ENCODE results near the gene TMEM87B. TPM values are rescaled to one million over a fixed set of nuclear protein-coding genes. Genes with fewer than 3 reads are reported as not detected.

TMEM87B gene
- total and polyA plus RNA-seq, 7 donors = 10.2 to 36.7 (median 19.7) TPM

DNA sequence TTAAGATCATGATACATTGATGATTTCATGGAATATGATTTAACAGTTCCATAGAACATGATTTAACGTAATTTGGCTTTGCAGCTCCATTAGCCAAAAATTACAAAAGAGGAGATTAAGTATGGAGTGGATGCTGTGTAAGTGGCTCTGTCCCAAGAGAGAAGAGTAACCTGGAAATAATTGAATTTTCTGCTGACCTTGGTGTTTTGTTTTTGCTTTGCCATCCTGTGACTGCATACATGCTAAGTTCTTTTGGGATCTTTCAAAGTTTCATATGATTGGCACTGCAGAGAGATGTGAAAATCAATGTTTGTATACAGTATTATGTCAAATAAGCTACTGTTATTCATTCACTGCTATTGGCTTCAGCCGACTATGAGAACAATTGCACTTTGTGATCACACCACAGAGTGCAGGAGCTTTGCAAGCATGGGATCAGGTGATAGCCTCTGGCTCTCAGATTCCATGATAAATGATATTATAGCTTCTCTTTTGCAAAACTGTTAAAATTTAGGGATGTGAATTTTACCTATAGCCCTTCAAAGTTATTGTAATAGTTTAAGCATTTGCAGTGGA lies 46.1 kb upstream of the TMEM87B start:
- H3K4me1 ChIP-seq = no peaks in the 10 kb centered on the region
- no peak for DNase-seq
- TF ChIP-seq POLR2A (IDR thresholded peaks at IDR 0.05) = no peak
- no peak for TF ChIP-seq EP300 (IDR thresholded peaks at IDR 0.05)
- no peak for TF ChIP-seq CTCF (IDR thresholded peaks at IDR 0.05)
- TF ChIP-seq POLR2AphosphoS5 (IDR thresholded peaks at IDR 0.05) = no peak
- H3K27ac ChIP-seq = no peak overlapping the region
- 51 to 84% methylated on average over 2 of the region's 2 CpGs for WGBS, 2 donors
- no peaks in the 10 kb centered on the region for H3K27me3 ChIP-seq
- no peak overlapping the region for H3K4me3 ChIP-seq
- H3K9me3 ChIP-seq = no peaks in the 10 kb centered on the region
- peaks cover 0 to 54% (median 13%) of the 10 kb centered on the region in 4 donors for H3K36me3 ChIP-seq
- intact Hi-C loops (cut with DNase I) = no loop called here

GRCh38 chr2:112010751-112011150 lies 44.3 kb upstream of the TMEM87B start:
- H3K4me1 ChIP-seq = no peaks in the 10 kb centered on the region
- H3K36me3 ChIP-seq = peaks cover 0 to 46% (median 13%) of the 10 kb centered on the region in 4 donors
- DNase-seq = no peak
- intact Hi-C loops (cut with DNase I) = no loop called here
- H3K9me3 ChIP-seq = no peaks in the 10 kb centered on the region
- TF ChIP-seq POLR2AphosphoS5 (IDR thresholded peaks at IDR 0.05) (peak in 1 of 4 donors; percentile 7), EP300 (IDR thresholded peaks at IDR 0.05) (no peak), CTCF (IDR thresholded peaks at IDR 0.05) (no peak), POLR2A (IDR thresholded peaks at IDR 0.05) (no peak)
- H3K4me3 ChIP-seq = no peak overlapping the region
- 23 to 76% methylated on average over 10 of the region's 10 CpGs for WGBS, 2 donors
- H3K27me3 ChIP-seq = no peaks in the 10 kb centered on the region
- no peak overlapping the region for H3K27ac ChIP-seq

GRCh38 chr2:112012556-112012955 lies 42.5 kb upstream of the TMEM87B start:
- H3K4me3 ChIP-seq = no peak overlapping the region
- no peaks in the 10 kb centered on the region for H3K27me3 ChIP-seq
- DNase-seq = no peak
- H3K4me1 ChIP-seq = no peaks in the 10 kb centered on the region
- TF ChIP-seq POLR2A (IDR thresholded peaks at IDR 0.05) (no peak), CTCF (IDR thresholded peaks at IDR 0.05) (no peak), POLR2AphosphoS5 (IDR thresholded peaks at IDR 0.05) (no peak)
- intact Hi-C loops (cut with DNase I) = no loop called here
- no peak overlapping the region for H3K27ac ChIP-seq
- WGBS, 2 donors = 76 to 86% methylated on average over 5 of the region's 5 CpGs
- H3K9me3 ChIP-seq = no peaks in the 10 kb centered on the region
- H3K36me3 ChIP-seq = peaks cover 0 to 46% (median 13%) of the 10 kb centered on the region in 4 donors

DNA sequence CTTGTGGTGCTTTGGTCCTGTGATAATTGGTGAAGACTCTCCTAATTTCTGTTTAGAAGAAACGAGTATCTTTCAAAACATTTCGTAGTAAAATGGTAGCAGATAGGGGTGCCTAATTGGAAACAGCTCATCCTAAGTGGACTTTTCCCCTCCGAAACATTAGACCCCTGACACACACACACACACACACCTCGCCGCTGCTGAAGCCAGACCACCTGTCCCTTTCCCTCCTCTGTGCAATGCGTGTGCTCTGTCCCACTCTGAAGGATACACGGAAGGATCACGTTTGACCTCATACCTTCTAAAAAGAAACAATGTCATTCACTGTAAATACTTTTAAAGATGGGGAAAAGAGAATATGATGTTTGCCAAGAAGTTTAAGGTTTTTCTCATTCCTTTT lies 36.2 kb upstream of the TMEM87B start:
- TF ChIP-seq CTCF (IDR thresholded peaks at IDR 0.05) (no peak), EP300 (IDR thresholded peaks at IDR 0.05) (no peak), POLR2AphosphoS5 (IDR thresholded peaks at IDR 0.05) (no peak), POLR2A (IDR thresholded peaks at IDR 0.05) (no peak)
- Histone ChIP-seq H3K4me1 (no peaks in the 10 kb centered on the region), H3K9me3 (no peaks in the 10 kb centered on the region), H3K36me3 (peaks cover 0 to 18% (median 0%) of the 10 kb centered on the region in 4 donors), H3K27me3 (no peaks in the 10 kb centered on the region), H3K27ac (no peak overlapping the region), H3K4me3 (no peak overlapping the region)
- WGBS, 2 donors = 89% methylated on average over 8 of the region's 8 CpGs
- DNase-seq = no peak
- intact Hi-C loops (cut with DNase I) = no loop called here

GRCh38 chr2:112019569-112019982 lies 35.5 kb upstream of the TMEM87B start:
- Histone ChIP-seq H3K4me3 (no peak overlapping the region), H3K4me1 (no peaks in the 10 kb centered on the region), H3K27ac (no peak overlapping the region), H3K36me3 (peaks cover 0 to 18% (median 0%) of the 10 kb centered on the region in 4 donors), H3K9me3 (no peaks in the 10 kb centered on the region), H3K27me3 (no peaks in the 10 kb centered on the region)
- DNase-seq = no peak
- intact Hi-C loops (cut with DNase I) = no loop called here
- TF ChIP-seq CTCF (IDR thresholded peaks at IDR 0.05) (no peak), POLR2A (IDR thresholded peaks at IDR 0.05) (no peak), POLR2AphosphoS5 (IDR thresholded peaks at IDR 0.05) (no peak), EP300 (IDR thresholded peaks at IDR 0.05) (no peak)
- 32 to 64% methylated on average over 4 of the region's 4 CpGs for WGBS, 2 donors
